ENCODE measurements around the gene HNMT. TPM values are rescaled to one million over a fixed set of nuclear protein-coding genes. Genes with fewer than 3 reads are reported as not detected.
"Not testable (repeated sequence)": the region's sequence is repeated elsewhere in the genome, so short reads cannot be mapped to it uniquely, and the experiment has no call there.

The HNMT gene
- total and polyA plus RNA-seq, 2 donors = 44.7 to 179 TPM

DNA sequence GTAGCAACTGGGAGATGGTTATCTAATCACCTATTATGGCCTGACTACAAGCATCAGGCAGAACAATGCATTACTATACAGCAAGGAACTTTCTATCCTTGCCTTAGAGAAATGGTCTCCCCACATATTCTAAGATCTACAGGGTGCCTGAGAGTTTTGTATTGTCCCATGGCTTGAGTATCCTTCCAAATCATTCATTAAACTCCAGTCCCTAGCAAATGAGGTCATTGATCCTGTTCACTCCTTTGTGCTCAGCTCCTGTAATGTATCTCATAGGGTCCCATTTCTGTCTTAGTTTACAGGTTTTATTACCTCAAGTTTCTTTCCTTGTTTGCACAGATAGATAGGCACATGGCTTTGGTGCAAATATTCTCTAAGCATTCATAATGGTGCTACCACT lies 9.0 kb downstream of the HNMT start:
- DNase-seq (ENCODE audit: extremely low spot score) = no peak
- H3K4me3 ChIP-seq (ENCODE audit: low read depth, low read length) = no peak overlapping the region
- H3K4me1 ChIP-seq (ENCODE audit: insufficient read depth) = no peaks in the 10 kb centered on the region
- peak overlapping the region; percentile 16 for H3K27ac ChIP-seq (ENCODE audit: low read depth)
- H3K36me3 ChIP-seq (ENCODE audit: insufficient read depth) = no peaks in the 10 kb centered on the region

- WGBS = 82% methylated on average over 8 of the region's 8 CpGs
- Histone ChIP-seq H3K4me1 (ENCODE audit: insufficient read depth) (no peaks in the 10 kb centered on the region), H3K4me3 (ENCODE audit: low read depth, low read length) (no peak overlapping the region), H3K27ac (ENCODE audit: low read depth) (no peak overlapping the region), H3K36me3 (ENCODE audit: insufficient read depth) (no peaks in the 10 kb centered on the region)
- DNase-seq (ENCODE audit: extremely low spot score) = peak; percentile 72
Measured at GRCh38 chr2:137975280-137976271, 11.3 kb downstream of the HNMT start.

DNA sequence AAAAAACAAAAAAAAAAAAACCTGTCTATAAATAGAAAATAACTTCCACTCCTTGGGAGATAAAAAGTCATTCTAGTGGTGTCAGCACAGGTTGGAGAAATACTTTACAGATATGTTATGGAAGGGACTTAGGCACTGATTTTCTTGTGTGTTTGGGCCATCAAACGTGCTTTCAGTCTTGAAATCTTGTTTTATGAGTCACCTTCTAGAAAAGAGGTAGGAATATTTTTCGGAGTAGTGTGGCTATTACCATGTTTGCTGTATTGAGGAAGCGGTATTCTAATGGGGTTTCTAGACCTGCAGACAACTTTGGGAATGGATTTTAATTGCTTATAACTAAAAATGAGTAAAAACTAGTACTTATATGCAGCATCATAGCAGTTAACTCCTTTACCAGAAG lies 12.0 kb downstream of the HNMT start:
- 85% methylated on average over 3 of the region's 3 CpGs for WGBS
- Histone ChIP-seq H3K4me1 (ENCODE audit: insufficient read depth) (no peaks in the 10 kb centered on the region), H3K36me3 (ENCODE audit: insufficient read depth) (no peaks in the 10 kb centered on the region), H3K27ac (ENCODE audit: low read depth) (peak overlapping the region; percentile 23), H3K4me3 (ENCODE audit: low read depth, low read length) (no peak overlapping the region)
- DNase-seq (ENCODE audit: extremely low spot score) = no peak

DNA sequence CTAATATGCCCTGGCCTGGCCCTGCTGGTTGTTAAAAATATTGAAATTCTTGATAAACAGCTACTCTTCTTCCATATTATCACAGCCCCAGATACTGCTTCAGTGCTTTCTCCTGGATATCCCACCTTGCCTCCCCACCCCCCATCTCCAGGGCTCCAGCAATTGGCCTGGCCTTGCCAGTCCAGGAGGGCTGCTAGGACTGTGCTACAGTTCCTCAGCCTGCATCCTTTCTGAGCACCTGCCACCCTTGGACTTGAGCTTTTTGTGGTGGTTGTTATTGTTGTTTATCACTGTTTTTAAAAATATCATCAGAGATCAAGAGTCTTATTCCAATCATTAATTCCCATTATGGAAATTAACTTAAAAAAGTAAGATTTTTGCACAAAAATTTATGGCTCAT lies 13.5 kb downstream of the HNMT start:
- H3K36me3 ChIP-seq (ENCODE audit: insufficient read depth) = peaks cover 4% of the 10 kb centered on the region
- H3K27ac ChIP-seq (ENCODE audit: low read depth) = no peak overlapping the region
- H3K4me1 ChIP-seq (ENCODE audit: insufficient read depth) = no peaks in the 10 kb centered on the region
- DNase-seq (ENCODE audit: extremely low spot score) = no peak
- H3K4me3 ChIP-seq (ENCODE audit: low read depth, low read length) = no peak overlapping the region

GRCh38 chr2:137980459-137980858 lies 16.2 kb downstream of the HNMT start:
- Histone ChIP-seq H3K4me1 (ENCODE audit: insufficient read depth) (no peaks in the 10 kb centered on the region), H3K27ac (ENCODE audit: low read depth) (no peak overlapping the region), H3K4me3 (ENCODE audit: low read depth, low read length) (no peak overlapping the region), H3K36me3 (ENCODE audit: insufficient read depth) (peaks cover 4% of the 10 kb centered on the region)
- no peak for DNase-seq (ENCODE audit: extremely low spot score)

- 94% methylated on average over 11 of the region's 11 CpGs for WGBS
- Histone ChIP-seq H3K36me3 (ENCODE audit: insufficient read depth) (peaks cover 4% of the 10 kb centered on the region), H3K27ac (ENCODE audit: low read depth) (no peak overlapping the region)
Measured at GRCh38 chr2:137981112-137981656, 16.9 kb downstream of the HNMT start.

DNA sequence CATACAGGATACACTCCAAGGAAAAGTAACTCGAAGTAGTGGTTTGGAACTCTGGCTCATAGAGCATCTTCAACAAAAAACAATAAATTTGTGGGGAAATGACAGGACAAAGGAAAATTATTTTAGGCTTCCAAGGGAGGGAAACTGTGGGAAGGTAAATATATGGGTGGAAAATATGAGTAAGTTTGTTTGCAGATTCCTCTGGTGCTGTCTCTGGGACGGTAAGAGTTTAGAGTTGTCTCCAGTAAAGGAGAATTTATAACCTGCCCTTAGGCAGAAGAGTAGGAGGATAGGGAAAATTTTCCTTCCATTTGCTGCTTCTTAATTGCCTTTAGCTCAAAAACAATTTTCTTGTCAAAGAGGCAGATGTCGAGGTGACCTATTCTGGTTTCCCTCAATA lies 19.3 kb downstream of the HNMT start:
- Histone ChIP-seq H3K4me1 (ENCODE audit: insufficient read depth) (no peaks in the 10 kb centered on the region), H3K27ac (ENCODE audit: low read depth) (no peak overlapping the region), H3K36me3 (ENCODE audit: insufficient read depth) (peaks cover 4% of the 10 kb centered on the region), H3K4me3 (ENCODE audit: low read depth, low read length) (no peak overlapping the region)
- no peak for DNase-seq (ENCODE audit: extremely low spot score)
- 84% methylated on average over 3 of the region's 3 CpGs for WGBS

More at GRCh38 chr2:137981112-137981656, 16.9 kb downstream of the HNMT start:
- Histone ChIP-seq H3K4me3 (ENCODE audit: low read depth, low read length) (no peak overlapping the region), H3K4me1 (ENCODE audit: insufficient read depth) (no peaks in the 10 kb centered on the region)
- DNase-seq (ENCODE audit: extremely low spot score) = no peak

DNA sequence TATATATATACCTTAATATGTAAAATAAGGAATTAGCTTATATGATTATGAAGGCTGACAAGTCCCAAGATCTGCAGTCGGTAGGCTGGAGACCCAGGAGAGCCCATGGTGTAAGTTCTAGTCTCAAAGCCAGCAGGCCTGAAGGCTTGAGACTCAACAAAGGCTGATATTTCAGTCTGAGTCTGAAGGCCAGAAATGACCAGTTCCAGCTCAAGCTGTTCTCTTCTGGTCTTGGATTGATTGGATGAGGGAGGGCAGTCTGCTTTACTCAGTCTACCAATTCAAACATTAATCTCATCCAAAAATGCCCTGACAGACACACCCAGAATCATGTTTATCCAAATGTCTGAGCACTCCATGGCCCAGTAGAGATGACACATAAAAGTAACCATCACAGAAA lies 22.0 kb downstream of the HNMT start:
- H3K27ac ChIP-seq (ENCODE audit: low read depth) = no peak overlapping the region
- H3K4me1 ChIP-seq (ENCODE audit: insufficient read depth) = no peaks in the 10 kb centered on the region
- WGBS = 96% methylated on average over 1 of the region's 1 CpG
- peaks cover 9% of the 10 kb centered on the region for H3K36me3 ChIP-seq (ENCODE audit: insufficient read depth)
- DNase-seq (ENCODE audit: extremely low spot score) = no peak
- no peak overlapping the region for H3K4me3 ChIP-seq (ENCODE audit: low read depth, low read length)

DNA sequence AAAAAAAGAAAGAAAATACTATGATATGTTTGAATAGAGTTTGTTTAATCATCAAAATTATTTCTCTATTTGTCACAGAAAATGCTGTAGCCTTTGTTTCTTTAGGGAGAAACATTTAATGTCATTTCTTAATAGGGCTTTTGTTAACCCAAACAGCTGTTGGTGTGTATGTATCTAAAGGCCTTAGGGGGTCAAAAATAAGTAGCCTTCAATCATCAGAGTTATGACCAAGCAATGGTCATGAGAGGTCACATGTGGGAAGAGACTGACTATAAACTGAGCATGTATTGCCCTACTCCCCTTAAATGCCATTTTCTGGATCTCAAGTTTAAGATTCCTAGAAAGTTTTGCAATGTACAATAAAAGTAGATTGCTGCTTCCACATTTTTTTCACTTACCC lies 22.7 kb downstream of the HNMT start:
- Histone ChIP-seq H3K4me3 (ENCODE audit: low read depth, low read length) (no peak overlapping the region), H3K27ac (ENCODE audit: low read depth) (no peak overlapping the region), H3K4me1 (ENCODE audit: insufficient read depth) (no peaks in the 10 kb centered on the region), H3K36me3 (ENCODE audit: insufficient read depth) (peaks cover 6% of the 10 kb centered on the region)
- DNase-seq (ENCODE audit: extremely low spot score) = no peak

DNA sequence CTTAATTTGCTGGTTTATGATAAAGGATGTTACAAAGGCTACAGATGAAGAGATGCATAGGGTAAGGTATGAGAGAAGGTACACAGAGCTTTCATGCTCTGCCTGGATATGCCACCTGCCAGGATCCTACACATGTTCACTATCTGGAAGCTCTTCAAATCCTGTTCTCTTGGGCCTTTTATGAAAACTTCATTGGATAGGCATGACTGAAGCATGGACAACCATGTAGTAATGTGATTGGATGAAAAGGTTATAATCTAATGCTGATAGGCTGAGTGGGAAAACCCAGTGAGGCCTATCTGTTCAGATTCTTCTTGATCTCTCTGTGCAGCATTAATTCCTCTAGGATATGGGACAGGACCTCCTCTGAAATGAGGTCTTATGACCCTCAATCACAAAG lies 26.8 kb downstream of the HNMT start:
- Histone ChIP-seq H3K36me3 (ENCODE audit: insufficient read depth) (peaks cover 5% of the 10 kb centered on the region), H3K4me1 (ENCODE audit: insufficient read depth) (no peaks in the 10 kb centered on the region), H3K27ac (ENCODE audit: low read depth) (no peak overlapping the region), H3K4me3 (ENCODE audit: low read depth, low read length) (no peak overlapping the region)
- DNase-seq (ENCODE audit: extremely low spot score) = no peak

DNA sequence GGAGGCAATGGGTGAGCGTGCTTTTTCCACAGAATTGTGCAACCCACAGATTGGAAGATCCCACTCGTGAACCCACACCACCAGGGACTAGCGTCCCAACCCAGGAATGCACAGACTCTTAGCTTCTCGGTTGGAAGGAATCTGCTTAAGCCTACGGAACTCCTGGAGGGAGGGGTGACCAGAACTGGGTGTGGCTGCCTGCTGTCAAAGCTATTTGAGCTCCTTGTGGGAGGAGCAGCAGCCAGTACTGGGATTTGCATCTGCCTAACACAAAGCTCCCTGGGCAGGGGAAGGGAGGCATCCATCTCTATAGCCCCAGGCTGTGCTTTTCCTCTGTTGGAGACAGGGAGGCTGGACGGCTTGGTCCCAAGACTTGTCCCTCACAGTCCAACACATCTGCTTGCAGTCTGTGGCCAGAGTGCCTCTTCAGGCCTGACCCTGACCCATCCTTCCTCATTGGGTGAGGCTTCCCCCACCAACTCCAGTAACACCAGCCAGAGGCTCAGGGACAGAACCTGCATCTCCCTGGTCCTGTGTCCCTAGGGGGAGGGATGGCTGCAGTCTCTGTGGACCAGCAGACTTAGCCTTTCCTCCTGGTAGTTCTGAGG lies 27.9 kb downstream of the HNMT start:
- H3K27ac ChIP-seq (ENCODE audit: low read depth) = no peak overlapping the region
- DNase-seq (ENCODE audit: extremely low spot score) = no peak
- peaks cover 5% of the 10 kb centered on the region for H3K36me3 ChIP-seq (ENCODE audit: insufficient read depth)
- no peak overlapping the region for H3K4me3 ChIP-seq (ENCODE audit: low read depth, low read length)
- WGBS = 96% methylated on average over 6 of the region's 6 CpGs
- H3K4me1 ChIP-seq (ENCODE audit: insufficient read depth) = no peaks in the 10 kb centered on the region

- H3K36me3 ChIP-seq (ENCODE audit: insufficient read depth); H3K27ac ChIP-seq (ENCODE audit: low read depth); DNase-seq (ENCODE audit: extremely low spot score); H3K4me3 ChIP-seq (ENCODE audit: low read depth, low read length); H3K4me1 ChIP-seq (ENCODE audit: insufficient read depth): not testable (repeated sequence)
- WGBS = 94% methylated on average over 1 of the region's 1 CpG
Measured at GRCh38 chr2:137993715-137994476, 29.6 kb downstream of the HNMT start.

GRCh38 chr2:137995368-137995767 lies 31.1 kb downstream of the HNMT start:
- H3K4me3 ChIP-seq (ENCODE audit: low read depth, low read length); H3K36me3 ChIP-seq (ENCODE audit: insufficient read depth); DNase-seq (ENCODE audit: extremely low spot score); H3K4me1 ChIP-seq (ENCODE audit: insufficient read depth); H3K27ac ChIP-seq (ENCODE audit: low read depth): not testable (repeated sequence)
- 97% methylated on average over 2 of the region's 2 CpGs for WGBS
